Measurements from ENCODE around the gene TMEM267.
"Not testable (repeated sequence)": the region's sequence is repeated elsewhere in the genome, so short reads cannot be mapped to it uniquely, and the experiment has no call there.

Gene TMEM267

GRCh38 chr5:43441575-43441974 lies 42.1 kb downstream of the TMEM267 start:
- not testable (repeated sequence) for DNase-seq

- DNase-seq = no peak
These were observed 46.5 kb downstream of the TMEM267 start for GRCh38 chr5:43437062-43437660.

- DNase-seq = no peak
These were observed 50.3 kb downstream of the TMEM267 start for GRCh38 chr5:43433382-43433781.

- peak; percentile 66 for DNase-seq
These were observed 50.9 kb downstream of the TMEM267 start for GRCh38 chr5:43432486-43433375.

- no peak for DNase-seq
These were observed 54.0 kb downstream of the TMEM267 start for GRCh38 chr5:43429706-43430105.

- DNase-seq = no peak
These were observed 54.6 kb downstream of the TMEM267 start for GRCh38 chr5:43429016-43429415.

GRCh38 chr5:43427306-43427705 lies 56.4 kb downstream of the TMEM267 start:
- DNase-seq = no peak

- peak; percentile 63 for DNase-seq
These were observed 57.7 kb downstream of the TMEM267 start for GRCh38 chr5:43425983-43426382.

GRCh38 chr5:43423086-43423485 lies 60.6 kb downstream of the TMEM267 start:
- DNase-seq = not testable (repeated sequence)

GRCh38 chr5:43422143-43422542 lies 61.5 kb downstream of the TMEM267 start:
- peak; percentile 44 for DNase-seq

- no peak for DNase-seq
These were observed 62.1 kb downstream of the TMEM267 start for GRCh38 chr5:43421450-43422133.

GRCh38 chr5:43420241-43420640 lies 63.4 kb downstream of the TMEM267 start:
- DNase-seq = no peak

GRCh38 chr5:43418561-43418960 lies 65.1 kb downstream of the TMEM267 start:
- DNase-seq = no peak

- DNase-seq = no peak
These were observed 66.8 kb downstream of the TMEM267 start for GRCh38 chr5:43416803-43417394.

GRCh38 chr5:43415935-43416802 lies 67.5 kb downstream of the TMEM267 start:
- no peak for DNase-seq

GRCh38 chr5:43413966-43414365 lies 69.7 kb downstream of the TMEM267 start:
- DNase-seq = no peak

- DNase-seq = no peak
These were observed 71.0 kb downstream of the TMEM267 start for GRCh38 chr5:43412644-43413043.

GRCh38 chr5:43412156-43412555 lies 71.5 kb downstream of the TMEM267 start, which contains the start of gene CCL28:
Gene CCL28 (minus strand): TSS chr5:43412391. CDS start chr5:43412316, 75 bp downstream.
- DNase-seq = no peak

GRCh38 chr5:43411495-43411894 lies 72.2 kb downstream of the TMEM267 start:
- DNase-seq = no peak

GRCh38 chr5:43410414-43410813 lies 73.3 kb downstream of the TMEM267 start:
- DNase-seq = no peak

GRCh38 chr5:43409809-43410271 lies 73.8 kb downstream of the TMEM267 start:
- DNase-seq = no peak

GRCh38 chr5:43402524-43403066 lies 81.1 kb downstream of the TMEM267 start:
- DNase-seq = not testable (repeated sequence)

All from fibroblast of skin of right biceps (primary cell).